A549 (cell line): ENCODE results near the gene SNX25. TPM values are rescaled to one million over a fixed set of nuclear protein-coding genes. Genes with fewer than 3 reads are reported as not detected.

ENCODE experiments used
- ATAC-seq, 2 experiments: fragments of 200-7000 bp in 1 of 2; fragments of >200 bp in 1 of 2; cut with Nextera tagmentation in 1 of 2; cut with Tn5 transposase in 1 of 2; 3 replicates each; pipeline versions ENCODE4 v1.8.0 to v1.9.1; 2018 to 2020; ENCODE audit warnings: mild to moderate bottlenecking in 1 of 2, moderate library complexity in 1 of 2
- CTCF ChIA-PET: fragments of 300-600 bp; sonication (Branson Sonifier 250); formaldehyde crosslinking; extraction: SDS; loops from one replicate; lab custom pipeline; 2021; ENCODE audit warnings: antibody characterized with exemption, inconsistent platforms; lab: Yijun Ruan, JAX
- POLR2A ChIA-PET: fragments of 350-600 bp; formaldehyde crosslinking; extraction: SDS; loops from one replicate; lab custom pipeline; 2021; ENCODE audit warnings: antibody characterized with exemption, inconsistent platforms; lab: Yijun Ruan, JAX
- DNase-seq, 2 experiments: peaks; one replicate each; pipeline versions ENCODE4 v3.0.0 to v3.0.0-alpha.2; 2011 to 2016; ENCODE audit warnings: low read depth in 1 of 2, low spot score in 1 of 2
- FAIRE-seq: peaks from 2 replicates; lab custom pipeline; 2011; peaks lifted over from hg19 to GRCh38; lab: Jason Lieb, UNC
- H3K27ac ChIP-seq, 2 experiments: fragments of >200 bp; sonication (Bioruptor Twin); formaldehyde crosslinking; 3 replicates each; pipeline ENCODE4 v1.5.1; 2016 to 2017
- H3K4me1 ChIP-seq: fragments of >200 bp; sonication (Bioruptor Twin); formaldehyde crosslinking; 3 replicates; pipeline ENCODE4 v1.6.1; 2016
- H3K4me2 ChIP-seq: fragments of >200 bp; sonication (Bioruptor Twin); formaldehyde crosslinking; 3 replicates; pipeline ENCODE4 v1.6.1; 2016
- H3K4me3 ChIP-seq: fragments of >200 bp; sonication (Bioruptor Twin); formaldehyde crosslinking; 3 replicates; pipeline ENCODE4 v1.5.1; 2016
- H3K9me3 ChIP-seq: fragments of >200 bp; sonication (Bioruptor Twin); formaldehyde crosslinking; 3 replicates; pipeline ENCODE4 v1.6.1; 2016
- BCL3 ChIP-seq: fragments of >200 bp; sonication (Bioruptor Twin); formaldehyde crosslinking; IDR thresholded peaks from 3 replicates; pipeline ENCODE4 v1.6.1; 2016
- CBX2 ChIP-seq: fragments of 200-600 bp; sonication (generic); IDR thresholded peaks from 2 replicates; pipeline ENCODE4 v1.6.1; 2016; ENCODE audit warnings: low read depth, mild to moderate bottlenecking, borderline replicate concordance
- CBX8 ChIP-seq: fragments of 200-600 bp; sonication (generic); IDR thresholded peaks from 2 replicates; pipeline ENCODE4 v1.6.1; 2016
- CHD4 ChIP-seq: fragments of 200-600 bp; sonication (generic); IDR thresholded peaks from 2 replicates; pipeline ENCODE4 v1.6.1; 2016; ENCODE audit warnings: antibody characterized with exemption, mild to moderate bottlenecking, borderline replicate concordance
- ELK1 ChIP-seq: fragments of 150-350 bp; IDR thresholded peaks from 2 replicates; pipeline ENCODE4 v1.6.1; 2014; ENCODE audit warnings: low read depth, mild to moderate bottlenecking, low read length
- EP300 ChIP-seq, 2 experiments: fragments of >200 bp; sonication (Bioruptor Twin); formaldehyde crosslinking; IDR thresholded peaks; 2 replicates in 1 of 2; 3 replicates in 1 of 2; pipeline ENCODE4 v1.6.1; 2016 to 2017
- FOSL2 ChIP-seq, 2 experiments: fragments of 450-650 bp in 1 of 2; fragments of >200 bp in 1 of 2; sonication (Bioruptor Twin) in 1 of 2; formaldehyde crosslinking; IDR thresholded peaks; 2 replicates each; pipeline versions ENCODE4 v1.5.0 to v1.6.1; 2016 to 2020; ENCODE audit warnings: mild to moderate bottlenecking in 1 of 2, moderate library complexity in 1 of 2
- GATA3 ChIP-seq: IDR thresholded peaks from 2 replicates; pipeline ENCODE4 v1.6.1; 2012; ENCODE audit warnings: borderline replicate concordance
- HDAC2 ChIP-seq: fragments of 200-600 bp; sonication (generic); IDR thresholded peaks from 2 replicates; pipeline ENCODE4 v1.6.1; 2016
- HMGXB4 ChIP-seq: fragments of 250-450 bp; sonication (Bioruptor Pico); IDR thresholded peaks from 2 replicates; pipeline ENCODE4 v1.5.0; 2021; ENCODE audit warnings: mild to moderate bottlenecking, moderate library complexity, borderline replicate concordance
- JUN ChIP-seq, 2 experiments: fragments of >200 bp; sonication (Bioruptor Twin); formaldehyde crosslinking; IDR thresholded peaks; 2 replicates in 1 of 2; 3 replicates in 1 of 2; pipeline ENCODE4 v1.6.1; 2016 to 2017
- KDM1A ChIP-seq: fragments of 200-600 bp; sonication (generic); IDR thresholded peaks from 2 replicates; pipeline ENCODE4 v1.6.1; 2016; ENCODE audit warnings: low read depth, mild to moderate bottlenecking
- MAFK ChIP-seq: fragments of 450-650 bp; IDR thresholded peaks from 2 replicates; pipeline ENCODE4 v1.6.1; 2014; ENCODE audit not compliant: partially characterized antibody
- MAZ ChIP-seq: fragments of 150-350 bp; IDR thresholded peaks from 2 replicates; pipeline ENCODE4 v1.6.1; 2014; ENCODE audit warnings: antibody characterized with exemption, low read depth, low read length, borderline replicate concordance
- NPAS2 ChIP-seq: fragments of 250-450 bp; sonication (Bioruptor Pico); IDR thresholded peaks from 2 replicates; pipeline ENCODE4 v1.8.0; 2022; ENCODE audit warnings: mild to moderate bottlenecking, moderate library complexity, borderline replicate concordance
- PHF8 ChIP-seq: fragments of 200-600 bp; sonication (generic); IDR thresholded peaks from 2 replicates; pipeline ENCODE4 v1.6.1; 2016; ENCODE audit warnings: low read depth, mild to moderate bottlenecking, antibody characterized with exemption, moderate library complexity, borderline replicate concordance
- REST ChIP-seq: fragments of 200-600 bp; sonication (generic); IDR thresholded peaks from 2 replicates; pipeline ENCODE4 v1.6.1; 2016; ENCODE audit warnings: antibody characterized with exemption, mild to moderate bottlenecking, moderate library complexity
- RFX5 ChIP-seq: fragments of 450-650 bp; IDR thresholded peaks from 2 replicates; pipeline ENCODE4 v1.7.1; 2014; ENCODE audit warnings: antibody characterized with exemption, mild to moderate bottlenecking, moderate library complexity
- TFCP2L1 ChIP-seq: fragments of 250-450 bp; sonication (Bioruptor Pico); IDR thresholded peaks from 2 replicates; pipeline ENCODE4 v1.5.0; 2021; ENCODE audit warnings: mild to moderate bottlenecking
- WGBS: methylation state at CpG from one replicate; pipeline ENCODE4 v1.1.6; 2017; ENCODE audit errors: missing lambda C conversion rate; 5-methylcytosine and 5-hydroxymethylcytosine counted together
- polyA plus RNA-seq, 4 experiments: library from polyadenylated mRNA; depleted of rRNA in 3 of 4; stranded (reverse); fragments of >200 nt; fragmentation: RNase III in 1 of 4; extraction: RNeasy Plus Mini Kit Qiagen cat#74134 plus additional on column Dnase treatment in 1 of 4; gene quantifications; 2 replicates in 3 of 4; 3 replicates in 1 of 4; pipeline ENCODE4 v1.2.3, GENCODE V29; 2011 to 2017
- TF ChIP-seq, protein P1 (sequence below): fragments of 450-650 bp; IDR thresholded peaks from 2 replicates; pipeline ENCODE4 v1.6.1; 2014; ENCODE audit warnings: antibody characterized with exemption

Gene SNX25
- polyA plus RNA-seq, 2 of the 4 experiments (the other 2 are of a cell fraction) = 10.1 to 13.0 TPM

GRCh38 chr4:185384061-185384460, 174.7 kb downstream of the SNX25 start:
- Histone ChIP-seq H3K4me1 (no peaks in the 10 kb centered on the region), H3K9me3 (no peaks in the 10 kb centered on the region), H3K4me3 (no peak overlapping the region), H3K4me2 (no peak overlapping the region), H3K27ac (no peak overlapping the region)
- DNase-seq (no peak), FAIRE-seq (no peak), ATAC-seq (no peak)
- no peak for TF ChIP-seq JUN (IDR thresholded peaks at IDR 0.05)
- TF ChIP-seq GATA3 = no peak
- TF ChIP-seq RFX5 = no peak
- TF ChIP-seq, protein P1, sequence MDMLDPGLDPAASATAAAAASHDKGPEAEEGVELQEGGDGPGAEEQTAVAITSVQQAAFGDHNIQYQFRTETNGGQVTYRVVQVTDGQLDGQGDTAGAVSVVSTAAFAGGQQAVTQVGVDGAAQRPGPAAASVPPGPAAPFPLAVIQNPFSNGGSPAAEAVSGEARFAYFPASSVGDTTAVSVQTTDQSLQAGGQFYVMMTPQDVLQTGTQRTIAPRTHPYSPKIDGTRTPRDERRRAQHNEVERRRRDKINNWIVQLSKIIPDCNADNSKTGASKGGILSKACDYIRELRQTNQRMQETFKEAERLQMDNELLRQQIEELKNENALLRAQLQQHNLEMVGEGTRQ = no peak
- no peak for TF ChIP-seq NPAS2
- no peak for TF ChIP-seq CBX2
- TF ChIP-seq TFCP2L1 (CRISPR knock-in tag) = no peak
- no peak for TF ChIP-seq CHD4
- no peak for TF ChIP-seq MAZ
- no peak for TF ChIP-seq EP300 (IDR thresholded peaks at IDR 0.05)
- ChIA-PET CTCF (interaction anchor here (0.7 kb wide), 1 partner anchor 12 kb away, joined by 3 read pairs; no protein-coding TSS in a partner anchor), POLR2A (no interaction called here)
- WGBS = 100% methylated on average over 2 of the region's 2 CpGs

GRCh38 chr4:185384930-185385331, 175.5 kb downstream of the SNX25 start:
- H3K27ac ChIP-seq = no peak overlapping the region
- FAIRE-seq = no peak
- ATAC-seq = no peak
- ChIA-PET POLR2A (interaction anchor here (1.8 kb wide), 1 partner anchor 11 kb away, joined by 7 read pairs; the partner anchor contains the start of gene LRP2BP), CTCF (no interaction called here)
- no peaks in the 10 kb centered on the region for H3K4me1 ChIP-seq
- no peak for DNase-seq
- no peak overlapping the region for H3K4me2 ChIP-seq
- WGBS = 70% methylated on average over 10 of the region's 10 CpGs
- TF ChIP-seq REST (no peak), CBX8 (no peak), TFCP2L1 (CRISPR knock-in tag) (no peak), HDAC2 (no peak), KDM1A (no peak), ELK1 (no peak), BCL3 (no peak), HMGXB4 (no peak), PHF8 (no peak), NPAS2 (no peak), MAFK (no peak), FOSL2 (IDR thresholded peaks at IDR 0.05) (no peak), FOSL2 (CRISPR knock-in tag; IDR thresholded peaks at IDR 0.05) (no peak)
- TF ChIP-seq, all 56 proteins: peak for 0
- Histone ChIP-seq H3K4me3 (no peak overlapping the region), H3K9me3 (no peaks in the 10 kb centered on the region)
